GM11168 (cell line): ENCODE measurements around the gene CRY2.

Experiments
- in situ Hi-C: fragments of 300-500 bp; cut with MboI; formaldehyde crosslinking; loops from one replicate; pipeline ENCODE4 v1.12.0; 2022; ENCODE audit warnings: low sequenced_read_pairs; ENCODE audit not compliant: unreplicated experiment

CRY2 gene

DNA sequence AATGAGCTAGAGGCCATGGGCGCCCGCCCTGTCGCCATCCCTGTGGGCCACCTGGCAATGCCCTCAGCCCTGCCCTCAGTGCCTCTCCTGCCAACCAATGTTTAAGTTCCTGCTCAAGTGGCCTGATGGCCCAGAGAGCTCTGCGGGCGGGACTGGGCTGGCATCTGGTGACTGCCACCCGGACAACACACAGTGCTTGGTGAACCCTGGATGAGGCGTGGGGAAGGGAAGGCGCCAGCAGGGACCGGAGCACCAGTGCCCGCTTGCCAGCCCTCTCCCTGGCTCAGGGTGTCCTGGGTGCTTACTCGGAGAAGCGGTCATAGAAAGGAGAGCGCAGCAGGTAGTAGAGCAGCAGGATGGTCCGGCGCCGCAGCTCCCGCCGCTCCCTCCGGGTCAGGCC is 66.2 kb downstream of the CRY2 start:
- in situ Hi-C loops, result no loop called here

DNA sequence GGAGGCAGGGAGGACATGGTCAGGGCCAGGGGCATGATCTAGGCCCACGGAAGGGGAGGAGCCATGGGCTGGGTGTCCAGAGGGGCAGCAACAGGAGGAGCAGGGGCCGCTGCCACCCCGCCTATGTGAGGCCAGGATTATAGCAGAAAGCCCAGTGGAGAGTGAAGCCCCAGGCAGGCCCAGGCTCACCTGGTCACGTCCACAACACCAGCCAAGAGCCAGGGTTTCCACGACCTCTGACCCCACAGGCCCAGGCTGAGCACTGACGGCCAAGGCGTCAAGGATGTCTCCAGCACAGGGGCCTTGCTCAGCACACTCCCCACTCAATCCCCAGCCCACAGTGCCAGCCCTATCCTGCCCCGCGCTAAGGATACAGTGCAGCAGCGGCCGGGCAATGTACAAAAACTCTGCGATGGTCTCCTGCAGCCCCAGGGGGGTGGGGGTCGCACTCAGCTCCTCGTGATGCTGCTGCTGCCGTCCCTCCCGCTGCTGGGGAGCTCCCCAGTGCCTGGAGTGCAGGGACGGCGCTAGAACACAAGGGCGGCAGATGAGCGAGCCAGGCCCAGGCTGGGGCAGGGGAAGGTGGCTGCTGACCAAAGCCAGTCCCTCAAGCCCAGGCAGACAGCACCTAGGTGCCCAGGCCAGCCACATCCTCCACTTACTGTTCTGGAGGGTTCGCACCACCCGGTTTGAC is 66.8 kb downstream of the CRY2 start:
- in situ Hi-C loops, result no loop called here

DNA sequence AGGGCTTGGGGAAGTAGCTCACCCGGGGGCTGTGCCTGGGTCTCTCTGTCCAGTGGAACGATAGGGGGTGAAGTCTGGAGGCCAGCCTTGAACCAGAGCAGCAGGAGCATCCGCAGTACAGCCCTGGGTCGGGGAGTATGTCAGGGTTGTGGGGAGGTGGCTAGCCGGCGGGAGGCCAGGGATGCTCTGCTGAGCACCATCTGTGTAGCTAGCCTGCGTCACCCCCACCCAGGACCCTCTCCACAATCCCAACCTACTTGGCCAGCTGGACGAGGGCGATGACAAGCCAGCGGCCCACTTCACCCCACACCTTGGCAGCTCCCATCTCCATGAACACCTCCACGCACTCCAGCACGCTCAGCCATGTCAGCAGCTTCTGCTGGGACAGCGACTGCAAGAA is 68.2 kb downstream of the CRY2 start:
- in situ Hi-C loops, result no loop called here

DNA sequence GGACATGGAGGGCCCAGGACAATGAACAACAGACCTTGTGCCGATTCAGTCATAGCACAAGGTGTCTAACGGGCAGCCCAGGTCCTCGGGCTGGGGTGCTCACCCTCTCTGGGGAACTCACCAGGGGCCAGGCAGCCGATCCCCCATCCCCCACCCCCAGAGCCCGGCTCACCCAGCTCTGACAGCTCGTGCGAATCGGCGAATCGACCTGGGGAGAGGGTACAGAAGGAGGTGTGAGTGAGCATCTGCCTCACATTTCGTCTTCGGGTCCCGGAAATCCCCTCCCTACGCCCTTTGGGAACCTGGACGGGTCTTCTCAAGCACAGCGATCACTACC is 70.0 kb downstream of the CRY2 start:
- in situ Hi-C loops, result no loop called here

DNA sequence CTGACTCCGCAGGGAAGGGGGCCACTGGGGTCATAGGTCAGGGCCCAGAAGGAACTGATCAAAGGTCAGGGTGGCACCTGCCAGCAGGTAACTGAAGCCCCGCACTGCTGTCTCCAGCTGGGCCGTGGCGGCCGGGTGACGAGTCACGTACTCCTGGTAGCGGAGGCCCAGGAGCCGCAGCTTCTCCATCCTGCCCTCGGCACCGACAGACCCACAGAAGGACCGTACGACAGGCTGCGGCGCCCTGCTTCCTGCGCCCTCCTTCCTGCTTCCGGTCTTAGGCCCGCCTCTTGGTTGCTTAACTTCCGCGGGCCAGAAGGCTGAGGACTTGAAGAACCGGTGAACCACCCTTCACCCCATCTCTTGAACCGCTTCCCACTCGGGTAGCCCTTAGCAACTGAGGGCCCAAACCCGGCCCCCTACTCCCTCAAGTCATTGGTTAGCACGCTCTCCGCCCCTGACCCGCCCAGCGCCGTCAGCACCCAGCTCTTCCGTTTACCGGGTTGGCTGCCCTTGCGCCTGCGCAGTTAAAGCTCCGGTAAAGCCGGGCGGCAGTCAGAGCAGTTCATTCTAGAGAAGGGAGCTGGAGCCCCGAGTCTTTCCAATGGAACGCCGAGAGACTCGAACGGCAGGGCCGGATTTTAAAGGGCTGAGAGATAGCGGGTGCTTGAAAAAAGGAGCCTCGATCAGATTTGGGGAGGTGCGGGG is 70.5 kb downstream of the CRY2 start, which contains the start of gene PEX16:
PEX16 (minus strand) TSS at position 255 of the 708 bp plus-strand sequence; CDS start at position 189, 66 bp downstream.
- in situ Hi-C loops, result no loop called here

DNA sequence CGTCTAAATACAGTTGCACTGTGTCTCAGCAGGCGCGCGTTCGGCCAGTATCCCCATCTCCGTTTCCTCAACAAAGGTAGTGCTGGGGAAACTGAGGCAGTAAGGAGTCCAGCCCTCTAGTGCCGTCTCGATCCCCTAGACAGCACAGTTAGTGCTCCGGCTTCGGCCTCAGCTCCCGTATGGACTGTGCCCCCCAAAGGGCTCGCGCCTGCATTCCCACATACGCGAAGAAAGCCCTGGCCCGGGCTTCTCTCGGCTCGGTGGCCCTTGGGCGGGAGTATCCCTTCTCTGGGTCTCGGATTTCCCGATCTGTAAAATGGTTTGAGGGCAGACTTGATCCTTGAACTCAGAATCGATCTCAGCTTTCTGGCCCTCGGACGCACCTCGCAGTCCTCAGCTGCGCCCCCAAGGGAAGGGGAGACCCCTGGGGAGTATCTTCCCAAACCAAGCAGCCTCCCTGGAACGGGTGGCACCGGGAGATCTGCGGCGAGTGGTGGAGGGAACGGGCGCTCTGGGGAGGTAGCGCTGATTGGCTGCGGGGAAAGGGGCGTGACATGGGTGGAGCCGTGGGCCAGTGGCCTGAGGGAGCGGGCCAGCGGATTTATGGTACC is 71.2 kb downstream of the CRY2 start:
- in situ Hi-C loops, result no loop called here

DNA sequence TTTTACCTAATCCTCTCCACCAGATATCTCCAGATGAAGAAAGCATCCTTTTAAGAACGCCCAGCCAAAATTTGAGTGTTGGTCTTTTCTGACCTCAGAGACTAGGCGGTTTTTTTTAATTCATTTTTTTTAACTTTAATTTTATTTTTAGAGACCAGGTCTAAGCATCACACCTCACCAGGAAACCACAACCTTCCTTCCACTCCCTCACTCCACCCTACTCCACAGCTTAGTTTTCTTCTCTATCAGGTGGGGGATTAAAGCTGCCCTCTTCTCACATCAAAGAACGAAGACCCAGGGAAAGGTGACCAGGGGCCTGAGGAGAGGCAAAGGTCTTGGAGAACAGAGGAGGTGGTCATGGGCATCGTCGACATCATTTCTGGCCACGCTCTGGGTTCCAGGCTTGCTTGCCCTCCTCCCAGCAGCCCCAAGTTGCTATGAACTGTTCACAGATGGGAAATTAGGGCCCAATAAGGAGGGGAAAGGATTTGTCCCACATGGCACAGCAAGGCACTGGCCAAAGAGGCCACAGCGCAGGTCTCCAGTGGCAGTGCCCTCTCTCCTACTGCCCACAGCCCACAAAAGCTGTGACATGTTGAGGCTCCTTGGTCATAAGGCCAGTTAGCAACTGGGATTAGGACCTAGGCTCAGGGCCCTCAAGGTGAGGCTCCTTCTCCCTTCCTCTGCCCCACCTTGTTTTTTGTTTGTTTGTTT is 71.8 kb downstream of the CRY2 start:
- in situ Hi-C loops, result no loop called here

DNA sequence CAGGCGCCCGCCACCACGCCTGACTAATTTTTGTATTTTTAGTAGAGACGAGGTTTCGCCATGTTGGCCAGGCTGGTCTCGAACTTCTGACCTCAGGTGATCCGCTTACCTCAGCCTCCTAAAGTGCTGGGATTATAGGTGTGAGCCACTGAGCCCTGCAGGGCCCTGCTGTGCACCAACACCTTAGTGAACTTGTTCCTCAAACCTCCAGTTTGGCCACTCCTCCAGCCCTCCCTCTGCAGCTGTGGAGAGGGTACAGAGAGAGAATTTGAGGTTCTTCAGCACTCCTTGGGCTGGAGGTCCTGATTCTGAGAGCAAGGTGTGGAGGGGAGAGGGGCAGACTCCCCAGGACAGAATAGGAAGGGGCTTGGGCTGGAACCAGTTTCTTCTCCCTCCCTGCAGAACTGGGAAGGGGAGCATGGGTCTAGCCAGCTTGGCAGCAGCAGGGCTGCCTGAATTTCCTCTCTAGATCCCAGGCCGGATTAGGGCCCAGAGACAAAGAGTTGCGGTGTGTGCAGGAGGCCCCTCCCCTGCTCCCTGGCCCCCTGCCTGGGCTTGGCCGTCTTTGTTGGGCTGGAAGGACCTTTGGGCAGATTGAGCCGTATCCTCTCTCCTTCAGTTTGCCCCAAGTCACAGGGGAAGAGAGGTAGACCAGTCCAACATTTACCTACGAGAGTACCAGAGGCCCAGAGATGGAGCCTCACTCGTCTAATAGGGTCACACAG is 72.7 kb downstream of the CRY2 start:
- in situ Hi-C loops, result no loop called here

DNA sequence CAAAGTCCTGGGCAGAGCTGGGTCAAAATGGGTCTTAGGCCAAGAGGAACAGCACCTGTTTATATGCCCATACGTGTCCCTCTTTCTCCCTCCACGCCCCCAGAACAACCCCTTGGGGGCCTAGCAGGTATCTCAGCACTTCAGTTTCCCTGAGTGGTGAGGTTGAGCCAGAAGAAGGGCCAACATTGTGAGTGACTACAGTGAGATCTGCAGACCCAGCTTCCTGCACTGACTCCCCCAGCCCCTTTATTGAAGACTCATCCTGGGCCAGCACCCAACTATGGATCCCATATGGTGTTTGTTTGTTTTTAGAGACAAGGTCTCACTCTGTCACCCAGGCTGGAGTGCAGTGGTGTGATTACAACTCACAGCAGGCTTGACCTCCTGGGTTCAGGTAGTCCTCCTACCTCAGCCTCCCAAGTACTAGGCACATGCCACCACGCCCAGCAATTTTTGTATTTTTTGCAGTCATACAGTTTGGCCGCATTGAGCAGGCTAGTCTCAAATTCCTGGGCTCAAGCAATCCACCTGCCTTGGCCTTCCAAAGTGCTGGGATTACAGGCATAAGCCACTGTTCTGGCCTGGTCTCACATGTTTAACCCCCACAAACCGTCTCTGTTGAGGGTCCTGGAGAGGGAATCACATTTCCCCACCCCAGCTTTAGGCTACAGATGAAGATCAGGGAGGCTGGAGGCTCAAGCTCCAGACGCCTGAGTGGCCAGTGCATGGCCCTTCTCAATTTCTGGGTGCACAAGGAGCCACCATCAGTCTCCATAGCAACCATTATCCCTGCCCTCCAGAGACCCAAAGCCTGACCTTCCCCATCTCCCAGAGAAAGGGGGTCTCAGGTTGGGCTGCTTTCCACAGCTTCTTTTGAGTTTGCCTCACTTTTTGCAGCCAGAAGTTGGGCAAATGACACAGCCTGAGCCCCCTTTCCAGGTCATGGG is 73.5 kb downstream of the CRY2 start:
- in situ Hi-C loops, result no loop called here

DNA sequence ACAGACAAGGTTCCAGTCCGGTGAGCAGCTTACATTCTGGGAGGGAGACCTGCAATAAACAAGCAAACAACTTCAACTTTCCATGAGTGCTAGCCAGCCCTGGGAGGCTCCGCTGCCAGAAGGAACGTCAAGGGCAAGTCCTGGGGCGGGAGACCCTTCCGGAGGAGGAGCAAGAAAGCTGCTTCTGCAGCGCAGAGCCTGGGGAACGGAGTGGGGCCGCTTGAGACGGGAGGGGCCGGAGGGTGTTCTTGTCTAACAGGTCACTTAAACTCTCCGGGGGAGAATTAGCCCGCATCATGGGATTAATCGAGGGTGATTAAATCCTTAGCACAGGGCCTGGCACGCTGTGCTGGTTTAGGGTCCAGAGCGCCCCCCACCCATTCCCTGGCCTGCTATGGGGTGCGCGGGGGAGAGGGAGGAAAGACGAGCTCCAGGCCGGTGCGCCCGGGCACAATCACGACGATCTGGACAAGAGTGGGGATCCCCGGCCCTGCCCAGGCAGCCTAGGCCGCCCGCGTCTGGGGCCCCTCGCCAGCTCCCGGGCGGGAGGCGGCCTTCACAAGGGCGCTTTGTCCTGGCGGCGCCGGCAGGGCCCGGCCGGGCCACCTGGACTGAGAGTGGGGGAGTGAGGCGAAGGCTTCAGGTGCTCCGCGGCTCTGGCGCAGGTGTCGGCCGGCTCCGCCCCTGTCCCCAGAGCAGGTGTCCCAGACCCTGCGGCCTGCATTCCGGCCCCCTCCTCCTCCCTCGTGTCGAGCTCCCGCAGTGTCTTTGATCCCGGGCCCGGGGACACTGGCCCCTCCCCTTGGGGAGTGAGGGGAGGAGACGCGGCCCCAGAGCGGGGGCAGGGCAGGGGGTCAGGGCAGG is 74.5 kb downstream of the CRY2 start:
- in situ Hi-C loops, result no loop called here

DNA sequence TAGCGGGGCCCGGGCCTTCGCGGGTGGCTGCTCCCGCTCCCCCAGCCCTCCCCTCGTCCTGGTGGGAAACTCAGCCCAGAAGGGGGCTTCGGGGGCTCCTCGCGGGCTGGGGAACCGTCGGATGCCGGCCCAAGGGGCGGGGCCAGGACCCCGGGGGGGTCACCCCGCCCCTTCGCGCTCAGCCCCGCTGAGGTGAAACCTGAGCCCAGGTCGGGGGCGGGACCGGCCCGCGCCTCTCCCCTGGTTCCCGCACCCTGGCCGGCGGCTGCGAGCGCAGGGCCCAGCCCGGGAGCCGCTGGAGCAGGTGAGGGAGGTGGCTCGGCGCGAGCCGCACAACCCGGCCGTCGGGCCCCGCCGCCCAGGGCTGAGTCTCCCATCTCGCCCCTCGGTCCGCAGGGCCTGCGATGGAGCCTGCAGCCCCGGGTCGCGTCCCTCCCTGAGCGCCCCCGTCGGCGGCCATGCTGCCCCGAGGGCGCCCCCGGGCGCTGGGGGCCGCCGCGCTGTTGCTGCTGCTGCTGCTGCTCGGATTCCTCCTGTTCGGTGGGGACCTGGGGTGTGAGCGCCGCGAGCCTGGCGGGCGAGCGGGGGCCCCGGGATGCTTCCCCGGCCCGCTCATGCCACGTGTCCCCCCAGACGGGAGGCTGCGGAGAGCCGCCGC is 75.3 kb downstream of the CRY2 start, which contains the start of gene LARGE2:
LARGE2 (plus strand) TSS at position 232 of the 658 bp plus-strand sequence; CDS start at position 459, 227 bp downstream.
- in situ Hi-C loops, result no loop called here

DNA sequence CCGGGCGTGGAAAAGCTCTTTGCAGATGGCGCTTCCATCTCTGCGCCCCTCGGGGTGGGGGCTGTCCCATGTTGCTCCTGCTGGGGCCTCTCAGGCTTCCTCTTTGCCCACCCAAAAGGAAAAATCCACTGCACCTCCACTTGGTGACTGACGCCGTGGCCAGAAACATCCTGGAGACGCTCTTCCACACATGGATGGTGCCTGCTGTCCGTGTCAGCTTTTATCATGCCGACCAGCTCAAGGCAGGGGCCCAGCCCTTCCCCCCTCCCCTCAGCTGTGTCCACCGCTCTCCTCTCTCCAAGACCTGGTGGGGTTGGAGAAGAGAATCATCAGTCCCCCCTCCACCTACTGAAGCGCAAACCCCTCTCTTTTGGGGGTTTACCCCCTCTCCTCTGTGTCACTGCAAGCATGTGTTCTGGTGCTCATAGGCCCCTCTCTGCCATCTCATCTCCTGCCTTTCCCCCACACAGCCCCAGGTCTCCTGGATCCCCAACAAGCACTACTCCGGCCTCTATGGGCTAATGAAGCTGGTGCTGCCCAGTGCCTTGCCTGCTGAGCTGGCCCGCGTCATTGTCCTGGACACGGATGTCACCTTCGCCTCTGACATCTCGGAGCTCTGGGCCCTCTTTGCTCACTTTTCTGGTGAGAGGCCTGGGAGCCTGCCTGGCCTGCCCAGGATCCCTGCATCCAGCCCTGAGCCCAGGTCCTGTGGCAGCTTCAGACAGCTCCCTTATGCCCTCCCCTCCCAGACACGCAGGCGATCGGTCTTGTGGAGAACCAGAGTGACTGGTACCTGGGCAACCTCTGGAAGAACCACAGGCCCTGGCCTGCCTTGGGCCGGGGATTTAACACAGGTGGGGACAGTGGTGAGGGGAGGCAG is 77.0 kb downstream of the CRY2 start:
- in situ Hi-C loops, result no loop called here

DNA sequence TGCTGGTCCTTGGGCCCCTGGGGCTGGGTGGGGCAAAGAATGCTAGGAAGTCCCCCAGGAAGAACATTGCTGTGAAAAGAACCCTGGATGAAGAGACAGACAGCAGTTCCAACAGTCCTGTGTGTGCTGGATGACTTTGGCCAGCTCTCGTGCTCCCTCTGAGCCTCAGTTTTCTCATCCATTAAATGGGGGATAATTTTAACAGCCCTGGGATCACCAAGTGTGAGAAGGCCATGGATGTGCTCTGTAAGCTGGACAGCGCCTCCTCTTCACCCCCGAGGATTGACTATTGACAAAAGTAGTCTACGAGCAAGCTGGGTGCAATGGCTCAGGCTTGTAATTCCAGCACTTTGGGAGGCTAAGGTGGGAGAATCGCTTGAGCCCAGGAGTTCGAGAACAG is 77.7 kb downstream of the CRY2 start:
- in situ Hi-C loops, result no loop called here

DNA sequence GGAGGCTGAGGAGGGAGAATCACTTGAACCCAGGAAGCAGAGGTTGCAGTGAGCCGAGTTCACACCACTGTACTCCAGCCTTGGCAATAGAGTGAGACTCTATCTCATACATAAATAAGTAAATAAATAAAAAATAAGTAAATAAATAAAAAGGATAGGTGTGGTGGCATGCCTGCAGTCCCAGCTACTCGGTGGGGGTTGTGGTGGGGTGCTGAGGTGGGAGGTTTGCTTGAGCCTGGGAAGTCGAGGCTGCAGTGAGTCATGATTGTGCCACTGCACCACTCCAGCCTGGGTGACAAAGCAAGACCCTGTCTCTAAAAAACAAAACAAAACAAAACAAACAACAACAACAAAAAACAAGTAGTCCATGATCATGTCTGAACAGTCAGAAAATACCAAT is 78.3 kb downstream of the CRY2 start:
- in situ Hi-C loops, result no loop called here

DNA sequence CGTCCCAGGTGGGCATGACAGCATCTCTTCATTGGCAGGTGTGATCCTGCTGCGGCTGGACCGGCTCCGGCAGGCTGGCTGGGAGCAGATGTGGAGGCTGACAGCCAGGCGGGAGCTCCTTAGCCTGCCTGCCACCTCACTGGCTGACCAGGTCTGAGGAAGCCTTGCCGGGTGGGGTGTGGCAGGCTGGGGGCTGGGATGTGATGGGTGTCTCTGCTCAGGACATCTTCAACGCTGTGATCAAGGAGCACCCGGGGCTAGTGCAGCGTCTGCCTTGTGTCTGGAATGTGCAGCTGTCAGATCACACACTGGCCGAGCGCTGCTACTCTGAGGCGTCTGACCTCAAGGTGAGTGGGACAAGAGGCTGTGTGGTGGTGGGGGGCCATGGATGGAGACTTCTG is 78.7 kb downstream of the CRY2 start:
- in situ Hi-C loops, result no loop called here

DNA sequence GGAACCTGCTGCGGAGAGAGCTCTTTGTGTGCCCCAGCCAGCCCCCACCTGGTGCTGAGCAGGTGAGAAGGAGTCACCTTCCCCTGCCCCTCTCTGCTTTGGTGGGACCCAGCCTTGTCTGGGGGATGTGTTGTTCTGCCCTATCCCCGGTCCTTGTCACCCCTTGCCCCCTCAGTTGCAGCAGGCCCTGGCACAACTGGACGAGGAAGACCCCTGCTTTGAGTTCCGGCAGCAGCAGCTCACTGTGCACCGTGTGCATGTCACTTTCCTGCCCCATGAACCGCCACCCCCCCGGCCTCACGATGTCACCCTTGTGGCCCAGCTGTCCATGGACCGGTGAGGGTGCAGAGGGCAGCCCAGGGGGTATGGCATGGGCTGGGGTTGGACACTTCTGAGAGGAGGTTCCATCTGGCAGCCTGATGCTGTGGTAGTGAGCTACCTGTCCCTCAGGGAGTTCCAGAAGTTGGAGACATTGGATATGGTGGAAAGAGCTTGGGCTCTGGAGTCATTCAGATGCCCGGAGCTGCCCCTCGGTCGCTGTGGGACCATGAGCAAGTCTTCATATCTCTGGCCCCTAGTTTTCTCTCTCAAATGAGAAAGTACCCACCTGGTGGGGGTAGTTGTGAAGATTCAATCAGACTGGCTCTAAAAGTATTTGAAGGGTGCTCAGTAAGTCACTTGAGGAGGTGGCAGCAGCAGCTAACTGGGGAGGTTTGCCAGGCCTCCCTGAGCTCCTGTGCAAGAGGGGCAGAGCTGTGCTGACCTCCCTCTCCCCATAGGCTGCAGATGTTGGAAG is 79.5 kb downstream of the CRY2 start:
- in situ Hi-C loops, result no loop called here
